Skeletal muscle satellite cell (primary cell): Measurements from ENCODE around the gene MED25.
A peak's percentile ranks its signal among the peaks of the same experiment; 100 is the strongest.

Experiments used
- H3K27me3 ChIP-seq: 2 replicates; pipeline ENCODE4 v1.7.0; 2013; ENCODE audit warnings: low read length; ENCODE audit not compliant: control insufficient read depth, insufficient read depth
- H3K36me3 ChIP-seq: 2 replicates; pipeline ENCODE4 v1.7.0; 2013; ENCODE audit warnings: mild to moderate bottlenecking, control low read depth, low read length; ENCODE audit not compliant: insufficient read depth
- H3K4me1 ChIP-seq: 2 replicates; pipeline ENCODE4 v1.7.0; 2013; ENCODE audit warnings: low read length; ENCODE audit not compliant: control insufficient read depth, insufficient read depth
- H3K4me2 ChIP-seq: 2 replicates; pipeline ENCODE4 v1.7.0; 2013; ENCODE audit warnings: mild to moderate bottlenecking, low read length
- H3K4me3 ChIP-seq: 2 replicates; pipeline ENCODE4 v1.7.0; 2013; ENCODE audit warnings: low read length
- H3K9ac ChIP-seq: 2 replicates; pipeline ENCODE4 v1.7.0; 2013; ENCODE audit warnings: mild to moderate bottlenecking, low read depth, low read length, moderate library complexity
- H3K9me3 ChIP-seq: replicated peaks from 2 replicates; pipeline ENCODE4 v1.7.0; 2013; ENCODE audit warnings: mild to moderate bottlenecking, control low read depth, low read length

The MED25 gene

DNA sequence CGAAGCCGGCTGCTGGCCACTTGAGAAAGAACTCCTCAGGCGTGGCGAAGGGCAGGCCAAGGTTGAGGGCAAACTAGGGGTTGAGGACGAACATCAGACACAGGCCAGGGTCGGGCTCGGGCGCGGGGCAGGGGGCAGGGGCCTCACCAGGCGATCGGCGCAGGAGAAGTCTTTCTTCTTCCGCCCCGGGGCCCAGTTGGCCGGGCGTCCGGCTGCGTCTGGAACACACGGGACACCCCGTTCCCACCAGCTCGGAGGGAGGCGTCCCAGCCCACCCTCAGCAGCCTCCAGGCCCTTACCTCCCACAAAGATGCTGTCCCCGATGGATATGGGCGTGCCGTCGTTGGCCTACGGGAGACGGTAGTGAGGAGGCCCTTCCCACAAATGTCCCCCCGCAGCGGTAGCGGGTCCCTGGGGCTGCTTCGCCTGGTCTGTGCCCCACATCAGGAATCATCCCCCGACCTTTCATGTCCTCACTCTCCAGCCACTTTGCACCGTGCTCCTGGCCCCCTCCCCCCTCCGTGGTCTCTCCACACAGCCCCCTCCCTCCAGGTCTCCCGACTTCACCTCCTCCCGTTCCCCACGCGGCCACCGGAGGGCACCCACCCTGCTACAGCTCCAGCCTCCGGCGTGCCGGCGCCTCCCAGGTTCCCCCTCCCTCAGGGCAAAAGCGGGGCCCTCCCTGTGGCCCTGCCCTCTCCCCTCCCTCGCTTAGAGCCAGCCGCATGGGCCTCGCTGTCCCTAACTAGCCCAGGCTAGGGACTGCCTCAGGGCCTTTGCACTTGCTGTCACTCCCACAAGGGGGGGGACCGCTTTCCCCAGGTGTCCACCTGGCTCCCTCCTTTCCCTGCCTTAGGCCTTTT, 44.5 kb downstream of the MED25 start:
- Histone ChIP-seq H3K9me3 (no peaks in the 10 kb centered on the region), H3K27me3 (no peaks in the 10 kb centered on the region), H3K4me1 (peaks cover 44% of the 10 kb centered on the region), H3K4me3 (no peak overlapping the region), H3K4me2 (no peak overlapping the region), H3K36me3 (peaks cover 62% of the 10 kb centered on the region), H3K9ac (no peak overlapping the region)

DNA sequence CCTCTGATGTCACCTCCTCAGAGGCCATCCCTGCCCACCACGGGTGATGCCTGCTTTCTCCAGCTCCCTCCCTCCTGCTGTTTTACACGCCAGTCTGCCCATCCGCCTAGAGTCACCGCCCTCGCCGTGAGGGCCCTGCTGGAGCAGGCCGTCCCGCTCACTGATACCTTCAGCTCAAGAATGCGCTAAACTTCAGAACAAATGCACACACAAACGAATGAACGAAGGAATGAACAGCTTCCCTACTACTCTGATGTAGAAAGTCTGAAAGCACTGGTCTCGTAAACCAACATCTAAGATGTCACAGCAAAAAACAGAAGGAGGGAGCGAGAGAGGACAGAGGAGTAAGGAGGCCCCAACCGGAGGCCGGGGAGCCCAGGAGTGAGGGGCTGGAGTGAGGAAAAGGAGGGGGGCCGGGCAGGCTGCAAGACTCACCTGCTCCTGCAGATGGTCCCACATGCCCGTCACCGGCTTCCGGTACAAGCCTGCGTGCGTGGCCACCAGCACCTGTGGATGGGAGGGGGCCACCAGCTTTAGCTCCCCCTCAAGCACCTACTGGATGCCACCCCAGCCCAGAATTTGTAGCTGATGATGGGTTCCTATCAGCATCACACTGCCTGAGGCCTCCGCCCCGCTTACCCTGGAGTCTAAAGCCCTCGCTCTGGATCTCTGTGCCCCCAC, 45.3 kb downstream of the MED25 start:
- Histone ChIP-seq H3K27me3 (no peaks in the 10 kb centered on the region), H3K9ac (no peak overlapping the region), H3K4me2 (no peak overlapping the region), H3K4me3 (no peak overlapping the region), H3K4me1 (peaks cover 37% of the 10 kb centered on the region), H3K36me3 (peaks cover 54% of the 10 kb centered on the region), H3K9me3 (no peaks in the 10 kb centered on the region)

DNA sequence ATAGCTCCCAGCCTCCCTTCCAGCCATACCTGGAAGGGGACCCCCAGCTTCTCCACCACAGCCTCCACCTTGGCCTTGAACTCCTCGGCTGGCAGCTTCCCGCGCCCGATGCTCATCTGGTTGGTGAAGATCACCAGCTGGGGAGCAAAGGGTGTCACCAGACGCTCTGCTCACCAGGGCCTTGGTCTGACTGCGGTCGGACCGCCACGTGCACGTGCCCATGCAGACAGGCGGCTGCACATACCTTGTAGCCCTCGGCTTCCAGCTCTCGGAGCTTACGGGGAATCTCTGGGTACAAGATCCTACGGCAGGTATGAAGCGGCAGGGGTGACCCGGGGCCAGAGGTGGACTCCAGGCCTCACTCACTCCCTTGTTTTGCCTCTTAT, 45.8 kb downstream of the MED25 start:
- Histone ChIP-seq H3K4me2 (no peak overlapping the region), H3K36me3 (peaks cover 49% of the 10 kb centered on the region)

DNA sequence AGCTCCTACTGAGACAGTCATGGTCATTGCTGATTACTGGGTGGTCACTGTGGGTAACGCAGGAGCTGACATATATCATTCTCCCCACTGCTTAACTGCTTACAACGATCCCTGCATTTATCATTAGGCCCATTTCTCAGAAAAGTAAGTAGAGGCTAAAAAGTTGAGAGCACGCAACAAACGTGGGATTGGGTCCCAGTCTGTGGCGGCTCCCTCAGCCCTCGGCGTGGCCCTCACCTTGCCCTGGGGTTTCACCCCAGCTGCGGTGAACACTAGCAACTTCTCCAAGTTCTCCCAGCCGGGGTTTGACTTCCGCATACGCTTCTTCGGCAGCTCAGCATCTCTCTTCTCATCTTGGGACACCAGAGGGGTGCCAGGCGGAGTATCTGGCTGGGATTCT, 46.8 kb downstream of the MED25 start:
- Histone ChIP-seq H3K36me3 (peaks cover 45% of the 10 kb centered on the region), H3K4me3 (no peak overlapping the region), H3K9ac (no peak overlapping the region), H3K4me2 (peak overlapping the region; percentile 90), H3K4me1 (peaks cover 30% of the 10 kb centered on the region), H3K9me3 (no peaks in the 10 kb centered on the region), H3K27me3 (no peaks in the 10 kb centered on the region)

More for the DNA sequence above, 45.8 kb downstream of the MED25 start:
- no peak overlapping the region for H3K9ac ChIP-seq
- no peaks in the 10 kb centered on the region for H3K9me3 ChIP-seq
- peaks cover 35% of the 10 kb centered on the region for H3K4me1 ChIP-seq
- no peaks in the 10 kb centered on the region for H3K27me3 ChIP-seq
- no peak overlapping the region for H3K4me3 ChIP-seq

DNA sequence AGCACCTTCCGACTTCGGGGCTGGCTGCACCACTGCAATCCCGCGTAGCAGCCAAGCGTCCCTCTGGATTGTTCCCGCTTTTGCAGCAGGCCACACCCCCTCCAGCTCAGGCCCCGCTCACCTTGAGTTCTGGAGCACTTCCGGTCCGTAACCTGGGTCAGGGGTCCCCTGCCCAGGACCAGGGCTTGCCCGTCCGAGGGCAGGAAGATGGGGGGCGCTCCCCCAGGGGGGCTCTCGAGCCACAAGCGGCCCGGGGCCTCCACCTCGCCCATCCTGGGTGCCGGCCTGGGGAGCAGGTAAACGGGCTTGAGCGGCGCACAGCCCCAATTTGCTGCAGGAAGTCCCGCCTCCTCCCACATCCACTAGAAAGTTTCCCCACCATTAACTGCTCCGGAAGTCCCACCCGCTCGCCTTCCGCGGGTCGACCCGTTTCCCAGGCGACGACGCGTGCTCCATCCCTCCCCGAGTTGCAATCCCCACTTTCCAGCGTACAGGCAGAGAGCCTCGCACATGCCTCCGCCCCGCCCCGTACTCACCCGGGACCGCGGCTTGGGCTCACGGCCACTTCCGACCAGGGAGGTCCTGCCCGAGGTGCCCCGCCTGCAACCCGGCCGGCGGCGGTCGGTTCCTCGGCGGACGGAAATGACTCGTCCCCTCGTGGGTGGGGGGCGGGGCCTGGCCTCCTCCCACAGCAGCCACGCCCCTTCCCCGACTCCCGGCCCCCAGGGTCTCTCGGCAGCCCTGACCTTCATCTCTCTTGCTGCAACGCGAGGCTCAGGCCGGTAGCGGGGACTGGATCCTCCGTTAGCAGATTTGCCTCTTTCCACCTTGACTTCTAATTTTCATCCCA, 49.1 kb downstream of the MED25 start, which contains the start of gene PNKP:
Gene PNKP (minus strand): TSS at position 644 of the 850 bp plus-strand sequence. CDS start 372 bp downstream, at position 272.
- H3K9me3 ChIP-seq: no peaks in the 10 kb centered on the region
- peak within 1 kb of the TSS; percentile 90 for H3K4me2 ChIP-seq
- H3K9ac ChIP-seq: peak within 1 kb of the TSS; percentile 85
- peaks cover 37% of the 10 kb centered on the region for H3K4me1 ChIP-seq
- H3K36me3 ChIP-seq: peaks cover 35% of the 10 kb centered on the region
- H3K27me3 ChIP-seq: no peaks in the 10 kb centered on the region
- H3K4me3 ChIP-seq: peak within 1 kb of the TSS; percentile 84

DNA sequence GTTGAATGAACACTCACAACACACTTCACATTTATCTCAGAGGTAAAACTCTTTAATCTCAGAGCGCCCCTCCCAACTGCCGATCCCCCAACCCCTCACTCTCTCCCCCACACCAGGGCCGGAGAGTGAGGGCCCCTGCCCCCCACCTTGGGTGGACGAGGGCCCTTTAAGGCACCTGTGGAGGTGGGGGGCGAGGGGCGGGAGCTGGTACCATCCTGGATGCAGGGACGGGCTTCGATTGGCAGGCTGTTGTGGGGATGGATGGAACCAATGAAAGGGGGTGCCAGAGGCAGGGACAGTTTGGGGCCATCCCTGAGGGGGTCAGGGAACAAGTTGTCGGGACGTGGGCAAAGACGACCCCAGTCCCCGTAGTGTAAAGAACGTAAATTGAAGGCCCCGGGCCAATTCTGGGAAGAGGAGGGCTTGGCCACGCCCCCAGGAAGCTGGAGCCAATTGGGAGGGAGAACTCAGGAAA, 51.0 kb downstream of the MED25 start:
- H3K27me3 ChIP-seq: no peaks in the 10 kb centered on the region
- peaks cover 19% of the 10 kb centered on the region for H3K36me3 ChIP-seq
- no peaks in the 10 kb centered on the region for H3K9me3 ChIP-seq
- H3K4me1 ChIP-seq: peaks cover 37% of the 10 kb centered on the region
- H3K4me3 ChIP-seq: peak overlapping the region; percentile 66
- peak overlapping the region; percentile 53 for H3K9ac ChIP-seq
- peak overlapping the region; percentile 86 for H3K4me2 ChIP-seq

DNA sequence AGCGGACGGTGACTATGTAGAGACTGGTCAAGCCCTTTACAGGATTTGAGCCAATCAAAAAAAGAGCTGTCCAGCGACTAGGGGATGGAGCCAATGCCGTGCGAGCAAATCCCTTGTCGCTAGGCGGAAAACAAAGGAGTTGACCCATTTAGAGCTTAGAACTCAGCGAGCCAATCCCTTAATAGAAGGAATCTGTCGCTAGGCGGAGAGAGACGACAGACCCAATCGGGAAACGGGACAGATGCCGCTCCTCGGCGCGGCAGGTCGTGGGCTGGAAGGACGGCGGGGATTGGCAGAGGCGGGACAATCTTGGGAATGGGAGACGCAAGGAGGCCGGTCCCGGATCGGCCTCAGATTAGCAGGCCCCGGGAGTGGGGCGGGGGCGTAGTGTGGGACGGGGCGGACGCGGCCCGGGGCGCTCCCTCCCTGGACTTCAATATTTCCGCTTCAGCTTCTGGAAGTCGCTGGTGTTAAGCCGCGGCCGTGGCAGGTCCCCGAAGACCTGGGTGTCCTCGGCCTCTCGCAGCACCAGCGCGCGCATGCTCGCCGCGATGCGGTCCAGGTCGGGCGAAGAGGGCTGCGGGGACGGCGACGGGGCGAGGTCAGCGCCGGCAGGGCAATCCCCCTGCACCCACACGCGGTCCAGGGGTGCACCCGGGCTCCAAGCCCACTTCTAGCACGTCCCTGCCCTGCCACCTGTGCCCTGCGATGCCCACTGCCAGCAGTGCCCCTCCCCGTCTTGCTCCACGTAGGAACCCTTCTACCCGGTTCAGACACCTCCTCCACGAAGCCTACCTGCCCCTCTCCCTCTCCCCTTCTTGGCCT, 51.6 kb downstream of the MED25 start:
- H3K4me1 ChIP-seq: peaks cover 38% of the 10 kb centered on the region

DNA sequence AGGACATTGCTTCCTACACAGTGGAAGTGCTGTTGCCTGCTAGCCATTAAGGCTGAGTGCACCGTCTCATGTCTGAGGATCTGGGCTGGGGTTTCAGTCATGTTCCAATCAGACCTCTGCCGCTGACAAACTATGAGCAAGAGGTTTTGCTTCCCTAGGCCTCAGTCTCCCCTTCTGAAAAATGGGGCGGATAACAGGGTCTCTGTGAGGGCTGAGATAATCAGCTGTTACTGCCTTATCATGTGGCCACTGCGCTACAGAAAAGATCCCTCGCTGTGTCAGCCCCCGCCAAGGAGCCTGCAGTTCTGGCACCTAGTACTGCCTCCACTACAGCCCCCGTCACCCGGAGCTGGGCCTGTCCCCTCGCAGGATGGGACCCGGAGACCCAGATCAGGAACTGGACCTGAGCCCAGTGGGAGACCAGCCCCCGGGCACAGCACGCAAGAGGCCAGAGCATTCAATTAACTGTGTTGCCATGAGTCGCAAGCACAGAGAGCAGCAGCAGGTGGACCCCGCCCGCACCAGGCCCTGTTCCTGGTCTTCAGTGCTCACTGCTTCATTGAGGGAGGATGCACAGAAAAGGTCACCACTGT, 52.3 kb downstream of the MED25 start:
- H3K27me3 ChIP-seq: no peaks in the 10 kb centered on the region
- H3K9ac ChIP-seq: peak overlapping the region; percentile 67
- peaks cover 45% of the 10 kb centered on the region for H3K4me1 ChIP-seq
- H3K9me3 ChIP-seq: no peaks in the 10 kb centered on the region
- peak overlapping the region; percentile 66 for H3K4me3 ChIP-seq
- peak overlapping the region; percentile 84 for H3K4me2 ChIP-seq
- H3K36me3 ChIP-seq: peaks cover 8% of the 10 kb centered on the region

More for the DNA sequence above, 51.6 kb downstream of the MED25 start:
- no peaks in the 10 kb centered on the region for H3K27me3 ChIP-seq
- peak overlapping the region; percentile 86 for H3K4me2 ChIP-seq
- H3K36me3 ChIP-seq: peaks cover 12% of the 10 kb centered on the region
- H3K9me3 ChIP-seq: no peaks in the 10 kb centered on the region
- H3K4me3 ChIP-seq: peak overlapping the region; percentile 66
- H3K9ac ChIP-seq: peak overlapping the region; percentile 67

DNA sequence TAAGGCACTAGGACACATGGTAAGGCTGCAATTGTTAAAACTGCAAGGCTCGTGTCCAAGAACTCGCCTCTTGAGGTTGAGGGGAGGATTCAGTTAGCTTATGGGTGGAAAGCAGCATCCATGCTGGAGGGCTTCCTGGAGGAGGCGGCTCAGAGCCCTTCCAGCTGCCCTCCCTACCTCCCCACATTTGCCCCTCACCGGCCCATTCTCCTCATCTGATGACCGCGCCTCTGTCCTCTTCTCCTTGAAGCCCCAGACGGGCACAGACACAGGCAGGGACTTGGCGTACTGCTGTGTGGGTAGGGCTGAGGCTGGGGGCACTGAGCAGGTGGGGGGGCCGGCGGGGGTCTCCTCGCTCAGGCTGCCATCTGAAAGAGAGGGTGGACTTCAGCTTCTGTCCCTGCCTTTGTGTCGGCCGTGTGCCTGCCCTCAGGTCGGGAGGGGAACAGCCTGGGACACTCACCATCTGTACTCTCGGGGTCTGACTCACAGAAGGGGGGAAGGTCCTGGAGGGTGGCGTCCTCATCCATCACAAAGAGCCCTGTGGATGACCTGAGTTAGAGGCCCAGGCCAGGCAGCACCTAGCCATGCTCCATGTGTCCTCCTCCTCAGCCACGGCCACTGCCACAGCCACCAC, 53.4 kb downstream of the MED25 start:
- H3K4me3 ChIP-seq: no peak overlapping the region
- peaks cover 39% of the 10 kb centered on the region for H3K4me1 ChIP-seq
- no peaks in the 10 kb centered on the region for H3K9me3 ChIP-seq
- no peak overlapping the region for H3K4me2 ChIP-seq
- no peaks in the 10 kb centered on the region for H3K27me3 ChIP-seq
- H3K36me3 ChIP-seq: peaks cover 8% of the 10 kb centered on the region
- H3K9ac ChIP-seq: no peak overlapping the region
